ENCODE results near the gene MPND. TPM values are rescaled to one million over a fixed set of nuclear protein-coding genes. Genes with fewer than 3 reads are reported as not detected.
A peak's percentile ranks its signal among the peaks of the same experiment; 100 is the strongest.
"Not testable (repeated sequence)": the region's sequence is repeated elsewhere in the genome, so short reads cannot be mapped to it uniquely, and the experiment has no call there.

Gene MPND
- polyA plus RNA-seq, 1 of the 3 experiments (the other 2 are of a cell fraction), result 21.3 TPM

DNA sequence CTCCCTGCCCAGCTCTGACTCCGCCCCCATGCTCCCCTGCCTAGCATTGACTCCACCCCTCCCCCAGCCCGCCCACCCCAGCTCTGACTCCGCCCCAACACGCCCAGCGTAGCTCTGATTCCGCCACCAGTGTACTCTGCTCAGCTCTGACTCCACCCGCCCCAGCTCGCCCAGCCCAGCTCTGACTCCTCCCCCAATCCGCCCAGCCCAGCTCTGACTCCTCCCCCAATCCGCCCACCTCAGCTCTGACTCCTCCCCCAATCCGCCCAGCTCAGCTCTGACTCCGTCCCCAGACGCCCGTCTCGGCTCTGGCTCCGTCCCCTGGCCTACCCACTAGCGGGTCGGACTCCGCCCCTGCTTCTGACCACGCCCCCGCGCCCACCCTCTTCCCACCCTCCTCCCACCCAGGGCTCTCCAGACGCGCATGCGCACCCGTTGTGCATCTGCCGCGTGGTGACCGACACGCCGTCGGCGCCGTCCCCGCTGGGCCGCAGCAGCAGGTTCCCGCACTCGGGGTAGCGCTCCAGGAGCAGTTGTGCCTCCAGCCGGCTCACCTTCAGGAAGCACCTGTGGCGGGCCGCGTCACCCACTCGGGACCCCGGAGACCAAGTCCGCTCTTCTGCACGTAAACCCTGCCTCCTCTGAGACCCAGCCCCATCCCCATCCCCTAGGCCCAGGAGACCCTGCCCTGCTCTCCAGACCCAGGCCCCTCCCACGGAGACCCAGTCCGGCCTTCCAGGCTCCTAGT is 14.9 kb upstream of the MPND start (continued):
- TF ChIP-seq FOSL2 (IDR thresholded peaks at IDR 0.05; ENCODE audit: borderline replicate concordance, low read depth), result no peak
- TF ChIP-seq IRF3 (IDR thresholded peaks at IDR 0.05; ENCODE audit: low read depth, low read length), result no peak
- TF ChIP-seq RFX5 (IDR thresholded peaks at IDR 0.05; ENCODE audit: low read length), result no peak
- peak; percentile 88 for TF ChIP-seq NRF1 (IDR thresholded peaks at IDR 0.05; ENCODE audit: low read depth, low read length)
- TF ChIP-seq TAF1 (IDR thresholded peaks at IDR 0.05; ENCODE audit: borderline replicate concordance, low read depth, low read length), result no peak
- TF ChIP-seq SMC3 (IDR thresholded peaks at IDR 0.05; ENCODE audit: low read depth, low read length), result no peak
- TF ChIP-seq TCF12 (IDR thresholded peaks at IDR 0.05), result no peak
- TF ChIP-seq, protein P1, sequence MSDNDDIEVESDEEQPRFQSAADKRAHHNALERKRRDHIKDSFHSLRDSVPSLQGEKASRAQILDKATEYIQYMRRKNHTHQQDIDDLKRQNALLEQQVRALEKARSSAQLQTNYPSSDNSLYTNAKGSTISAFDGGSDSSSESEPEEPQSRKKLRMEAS (IDR thresholded peaks at IDR 0.05; ENCODE audit: low read depth), result peak; percentile 99
- TF ChIP-seq FOXM1 (IDR thresholded peaks at IDR 0.05; ENCODE audit: low read depth), result no peak
- no peak for TF ChIP-seq ELF1 (IDR thresholded peaks at IDR 0.05)
- TF ChIP-seq CTCF (IDR thresholded peaks at IDR 0.05), result no peak
- TF ChIP-seq, protein P2, sequence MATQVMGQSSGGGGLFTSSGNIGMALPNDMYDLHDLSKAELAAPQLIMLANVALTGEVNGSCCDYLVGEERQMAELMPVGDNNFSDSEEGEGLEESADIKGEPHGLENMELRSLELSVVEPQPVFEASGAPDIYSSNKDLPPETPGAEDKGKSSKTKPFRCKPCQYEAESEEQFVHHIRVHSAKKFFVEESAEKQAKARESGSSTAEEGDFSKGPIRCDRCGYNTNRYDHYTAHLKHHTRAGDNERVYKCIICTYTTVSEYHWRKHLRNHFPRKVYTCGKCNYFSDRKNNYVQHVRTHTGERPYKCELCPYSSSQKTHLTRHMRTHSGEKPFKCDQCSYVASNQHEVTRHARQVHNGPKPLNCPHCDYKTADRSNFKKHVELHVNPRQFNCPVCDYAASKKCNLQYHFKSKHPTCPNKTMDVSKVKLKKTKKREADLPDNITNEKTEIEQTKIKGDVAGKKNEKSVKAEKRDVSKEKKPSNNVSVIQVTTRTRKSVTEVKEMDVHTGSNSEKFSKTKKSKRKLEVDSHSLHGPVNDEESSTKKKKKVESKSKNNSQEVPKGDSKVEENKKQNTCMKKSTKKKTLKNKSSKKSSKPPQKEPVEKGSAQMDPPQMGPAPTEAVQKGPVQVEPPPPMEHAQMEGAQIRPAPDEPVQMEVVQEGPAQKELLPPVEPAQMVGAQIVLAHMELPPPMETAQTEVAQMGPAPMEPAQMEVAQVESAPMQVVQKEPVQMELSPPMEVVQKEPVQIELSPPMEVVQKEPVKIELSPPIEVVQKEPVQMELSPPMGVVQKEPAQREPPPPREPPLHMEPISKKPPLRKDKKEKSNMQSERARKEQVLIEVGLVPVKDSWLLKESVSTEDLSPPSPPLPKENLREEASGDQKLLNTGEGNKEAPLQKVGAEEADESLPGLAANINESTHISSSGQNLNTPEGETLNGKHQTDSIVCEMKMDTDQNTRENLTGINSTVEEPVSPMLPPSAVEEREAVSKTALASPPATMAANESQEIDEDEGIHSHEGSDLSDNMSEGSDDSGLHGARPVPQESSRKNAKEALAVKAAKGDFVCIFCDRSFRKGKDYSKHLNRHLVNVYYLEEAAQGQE (IDR thresholded peaks at IDR 0.05; ENCODE audit: low read depth, low read length), result no peak
- TF ChIP-seq MEF2A (IDR thresholded peaks at IDR 0.05; ENCODE audit: borderline replicate concordance, low read depth), result no peak
- no peak for TF ChIP-seq RAD21 (IDR thresholded peaks at IDR 0.05; ENCODE audit: low read length)
- no peak for TF ChIP-seq USF1 (IDR thresholded peaks at IDR 0.05; ENCODE audit: borderline replicate concordance, low read depth)
- peak; percentile 86 for TF ChIP-seq POLR2AphosphoS5 (IDR thresholded peaks at IDR 0.05; ENCODE audit: low read depth, low read length)
- TF ChIP-seq EP300 (IDR thresholded peaks at IDR 0.05; ENCODE audit: borderline replicate concordance in 1 of 2, low read depth in 1 of 2, low read length in 1 of 2), result no peak
- TF ChIP-seq FOXJ3 (CRISPR knock-in tag; IDR thresholded peaks at IDR 0.05), result no peak
- peak; percentile 43; the same call in 1 of the 2 replicates for TF ChIP-seq SIN3A (IDR thresholded peaks at IDR 0.05; ENCODE audit: borderline replicate concordance, low read depth, low read length)
- no peak for TF ChIP-seq GATA2 (CRISPR knock-in tag; IDR thresholded peaks at IDR 0.05)
- TF ChIP-seq CHD2 (IDR thresholded peaks at IDR 0.05; ENCODE audit: low read length, partially characterized antibody), result peak; percentile 17
- TF ChIP-seq TEAD4 (IDR thresholded peaks at IDR 0.05; ENCODE audit: borderline replicate concordance, insufficient read depth), result no peak

DNA sequence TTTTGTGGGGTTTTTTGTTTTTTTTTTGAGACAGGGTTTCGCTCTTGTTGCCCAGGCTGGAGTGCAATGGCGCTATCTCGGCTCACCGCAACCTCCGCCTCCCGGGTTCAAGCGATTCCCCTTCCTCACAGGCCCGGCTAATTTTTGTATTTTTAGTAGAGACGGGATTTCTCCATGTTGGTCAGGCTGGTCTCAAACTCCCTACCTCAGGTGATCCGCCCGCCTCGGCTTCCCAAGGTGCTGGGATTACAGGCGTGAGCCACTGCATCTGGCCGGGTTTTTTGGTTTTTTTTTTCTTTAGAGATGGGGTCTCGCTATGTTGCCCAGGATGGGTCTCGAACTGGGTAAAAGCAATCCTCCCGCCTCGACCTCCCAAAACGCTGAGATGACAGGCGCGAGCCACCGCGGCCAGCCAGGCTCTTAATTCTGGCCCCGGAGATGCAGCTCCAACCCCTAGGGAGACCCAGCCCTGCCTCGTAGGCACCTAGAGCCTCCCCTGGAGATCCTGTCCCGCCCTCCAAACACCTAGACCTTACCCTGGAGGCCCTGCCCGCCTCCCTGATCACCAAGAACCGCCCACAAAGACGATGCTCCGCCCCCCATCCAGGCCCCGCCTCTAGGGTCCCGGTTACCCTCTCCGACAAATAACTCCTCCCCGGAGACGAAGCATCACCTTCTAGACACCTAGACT is 14.2 kb upstream of the MPND start:
- H2AFZ ChIP-seq (ENCODE audit: low read depth), result peak overlapping the region; percentile 96
- POLR2A ChIA-PET; H4K20me1 ChIP-seq (ENCODE audit: insufficient read depth); H3K36me3 ChIP-seq (replicated peaks in 1 of 2; ENCODE audit: control insufficient read depth in 1 of 2, insufficient read depth in 2 of 2, low read length in 1 of 2); H3K27me3 ChIP-seq (ENCODE audit: insufficient read depth); H3K79me2 ChIP-seq (ENCODE audit: insufficient read depth); H3K9me3 ChIP-seq; H3K9me2 ChIP-seq; H3F3A ChIP-seq (replicated peaks; ENCODE audit: insufficient read depth): not testable (repeated sequence)
- peak overlapping the region; percentile 59 to 77 for H3K4me3 ChIP-seq (ENCODE audit: low read depth in 2 of 2, low read length in 1 of 2)
- CTCF ChIA-PET, result interaction anchor here (2.1 kb wide), 1 partner anchor 62 kb away, joined by 8 read pairs; no protein-coding TSS in a partner anchor
- peak overlapping the region; percentile 75 for H3K9ac ChIP-seq
- peaks cover 0 to 16% of the 10 kb centered on the region in 2 experiments; a peak in 2 of 4 replicates for H3K4me1 ChIP-seq (ENCODE audit: control insufficient read depth in 1 of 2, insufficient read depth in 2 of 2, low read depth in 1 of 2, low read length in 1 of 2)
- DNase-seq, result peak; percentile 76
- 37% methylated on average over 34 of the region's 35 CpGs for WGBS (ENCODE audit: low lambda C conversion rate)
- peak overlapping the region in 1 of 2 experiments; percentile 66; a peak in 1 of 4 replicates for H3K27ac ChIP-seq (ENCODE audit: low read depth in 2 of 2, low read length in 1 of 2)
- H3K4me2 ChIP-seq, result peak overlapping the region; percentile 99
